CD14-positive monocyte (primary cell): ENCODE results near the gene TRAF3. TPM values are rescaled to one million over a fixed set of nuclear protein-coding genes. Genes with fewer than 3 reads are reported as not detected.

Experiments
- DNase-seq, 3 donors: peaks; one replicate each; pipeline ENCODE4 v3.0.0-alpha.2; 2011 to 2022
- H2AFZ ChIP-seq: 2 replicates; pipeline ENCODE4 v1.6.0; 2012; ENCODE audit warnings: mild to moderate bottlenecking, low read depth, low read length, inconsistent platforms; ENCODE audit not compliant: insufficient read depth, poor library complexity, severe bottlenecking
- H3K27ac ChIP-seq, 2 donors: 1 replicate in 1 of 2; 2 replicates in 1 of 2; pipeline ENCODE4 v1.5.1; 2012 to 2013; ENCODE audit warnings: low read length in 2 of 2, control low read depth in 1 of 2, inconsistent platforms in 1 of 2, low read depth in 1 of 2, mild to moderate bottlenecking in 1 of 2
- H3K27me3 ChIP-seq, 2 donors: one replicate each; pipeline versions ENCODE4 v1.6.0 to v1.6.1; 2011 to 2013; ENCODE audit warnings: low read length in 2 of 2; ENCODE audit not compliant: control insufficient read depth in 2 of 2, insufficient read depth in 2 of 2
- H3K36me3 ChIP-seq, 2 donors: replicated peaks in 1 of 2; 1 replicate in 1 of 2; 2 replicates in 1 of 2; pipeline versions ENCODE4 v1.5.1 to v1.6.1; 2012 to 2013; ENCODE audit warnings: low read length in 2 of 2, control low read depth in 1 of 2, inconsistent platforms in 1 of 2, mild to moderate bottlenecking in 1 of 2; ENCODE audit not compliant: insufficient read depth in 2 of 2, control insufficient read depth in 1 of 2
- H3K4me1 ChIP-seq, 2 donors: 1 replicate in 1 of 2; 2 replicates in 1 of 2; pipeline versions ENCODE4 v1.5.1 to v1.6.1; 2012 to 2013; ENCODE audit warnings: low read length in 2 of 2, control low read depth in 1 of 2, inconsistent platforms in 1 of 2, mild to moderate bottlenecking in 1 of 2, moderate library complexity in 1 of 2; ENCODE audit not compliant: insufficient read depth in 2 of 2, control insufficient read depth in 1 of 2
- H3K4me2 ChIP-seq: replicated peaks from 2 replicates; pipeline ENCODE3; 2012; ENCODE audit warnings: low read length, moderate library complexity, mild to moderate bottlenecking; ENCODE audit not compliant: poor library complexity, severe bottlenecking; ENCODE audit errors: extremely low read depth
- H3K4me3 ChIP-seq, 3 experiments: fragments of 200-600 bp in 1 of 3; sonication (generic) in 1 of 3; replicated peaks in 1 of 3; 1 replicate in 2 of 3; 2 replicates in 1 of 3; pipeline ENCODE4 v1.5.1; 2011 to 2013; ENCODE audit warnings: low read length in 3 of 3, mild to moderate bottlenecking in 3 of 3, control low read depth in 2 of 3, low read depth in 2 of 3, inconsistent platforms in 1 of 3, moderate library complexity in 1 of 3
- H3K79me2 ChIP-seq: 2 replicates; pipeline ENCODE4 v1.6.0; 2012; ENCODE audit warnings: mild to moderate bottlenecking, control low read depth, inconsistent platforms, low read length, moderate library complexity; ENCODE audit not compliant: insufficient read depth
- H3K9ac ChIP-seq: 2 replicates; pipeline ENCODE4 v1.6.0; 2017; ENCODE audit warnings: low read length, mild to moderate bottlenecking; ENCODE audit not compliant: insufficient read depth, poor library complexity, severe bottlenecking
- H3K9me3 ChIP-seq, 2 donors: replicated peaks in 1 of 2; 1 replicate in 1 of 2; 2 replicates in 1 of 2; pipeline versions ENCODE4 v1.5.1 to v1.6.1; 2012 to 2013; ENCODE audit warnings: low read length in 2 of 2, control low read depth in 1 of 2; ENCODE audit not compliant: control insufficient read depth in 1 of 2, insufficient read depth in 1 of 2
- H4K20me1 ChIP-seq: 2 replicates; pipeline ENCODE4 v1.6.0; 2012; ENCODE audit warnings: mild to moderate bottlenecking, low read length, control low read depth, moderate library complexity; ENCODE audit not compliant: insufficient read depth
- H3K27ac Mint-ChIP-seq, 7 donors: one replicate each; pipeline ENCODE4 v1.8.0; 2020; ENCODE audit warnings: mild to moderate bottlenecking in 7 of 7, mixed read lengths in 7 of 7, moderate library complexity in 6 of 7, inconsistent platforms in 2 of 7
- H3K27me3 Mint-ChIP-seq, 3 donors: one replicate each; pipeline ENCODE4 v1.8.0; 2021 to 2022; ENCODE audit warnings: low read depth in 3 of 3, mild to moderate bottlenecking in 3 of 3, mixed read lengths in 3 of 3, moderate library complexity in 3 of 3, inconsistent platforms in 1 of 3
- H3K36me3 Mint-ChIP-seq, 2 donors: one replicate each; pipeline ENCODE4 v1.8.0; 2020; ENCODE audit warnings: mixed read lengths in 2 of 2, inconsistent platforms in 1 of 2, mild to moderate bottlenecking in 1 of 2
- H3K4me1 Mint-ChIP-seq: one replicate; pipeline ENCODE4 v1.8.0; 2020; ENCODE audit warnings: mild to moderate bottlenecking, mixed read lengths
- H3K4me3 Mint-ChIP-seq, 2 donors: one replicate each; pipeline ENCODE4 v1.8.0; 2020; ENCODE audit warnings: mild to moderate bottlenecking in 2 of 2, mixed read lengths in 2 of 2, moderate library complexity in 1 of 2
- H3K9me3 Mint-ChIP-seq, 7 donors: one replicate each; pipeline ENCODE4 v1.8.0; 2020 to 2022; ENCODE audit warnings: mixed read lengths in 7 of 7, mild to moderate bottlenecking in 6 of 7, moderate library complexity in 6 of 7, inconsistent platforms in 2 of 7
- WGBS: methylation state at CpG from one replicate; pipeline ENCODE4 v1.1.5; 2013; ENCODE audit warnings: missing lambda C conversion rate; ENCODE audit not compliant: insufficient coverage; 5-methylcytosine and 5-hydroxymethylcytosine counted together
- intact Hi-C, 2 donors: fragments of 100-400 bp; cut with micrococcal nuclease; formaldehyde crosslinking; loops; one replicate each; pipeline versions ENCODE4 v1.15.0 to v1.15.1; 2023
- polyA plus RNA-seq, 3 donors: library from polyadenylated mRNA; depleted of rRNA in 1 of 3; unstranded in 2 of 3; stranded (reverse) in 1 of 3; fragments of 300-500 nt in 2 of 3; fragments of >200 nt in 1 of 3; fragmentation: Illumina TruSeq in 2 of 3; gene quantifications; 1 replicate in 2 of 3; 2 replicates in 1 of 3; pipeline ENCODE4 v1.2.3, GENCODE V29; 2012 to 2021
- TF ChIP-seq, protein P1 (sequence below): fragments of 200-600 bp; IDR thresholded peaks from one replicate; pipeline ENCODE4 v1.8.0; 2022; ENCODE audit warnings: antibody characterized with exemption, mild to moderate bottlenecking

TRAF3 gene
- polyA plus RNA-seq, 3 donors: 12.0 to 37.6 (median 17.3) TPM

DNA sequence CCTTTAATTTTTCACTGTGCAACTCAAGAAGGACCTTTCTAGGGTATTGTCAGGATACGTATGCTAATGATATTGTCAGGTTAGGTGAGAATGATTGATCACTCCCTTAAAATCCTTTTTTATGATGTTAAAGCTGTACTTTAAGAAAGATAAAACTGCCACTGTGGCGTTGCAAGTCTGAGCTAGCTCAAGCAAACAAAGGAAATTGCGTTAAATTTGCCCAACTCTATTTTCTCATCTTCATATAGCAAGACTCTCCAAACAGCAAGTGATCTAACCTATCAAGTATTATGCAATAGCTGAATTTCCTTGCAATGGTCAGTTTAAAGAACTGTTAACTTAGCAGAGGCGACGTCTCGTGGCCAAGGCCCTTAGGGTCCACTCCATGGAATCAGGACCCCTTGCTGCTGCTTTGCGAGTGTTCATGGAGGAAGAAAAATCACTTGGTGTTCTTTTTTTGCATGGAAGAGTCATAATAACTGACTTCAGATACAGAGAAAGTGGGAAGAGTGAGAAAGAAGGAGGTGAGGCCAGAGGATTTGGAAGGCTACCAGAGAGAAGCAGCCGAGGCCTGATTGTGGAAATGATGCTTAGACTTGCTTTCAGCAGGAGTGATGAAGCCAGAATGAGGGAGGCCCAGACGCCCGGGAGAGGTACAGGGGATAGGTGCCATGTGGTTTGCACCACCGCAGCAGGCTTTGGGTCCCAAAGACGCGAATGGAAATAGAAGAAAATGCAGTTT lies 2.5 kb downstream of the TRAF3 start:
- DNase-seq: peak; percentile 39 to 81 (median 78)
- peaks cover 66% of the 10 kb centered on the region for H4K20me1 ChIP-seq
- peaks cover 13 to 15% of the 10 kb centered on the region in 2 donors for H3K36me3 Mint-ChIP-seq
- H3K4me1 ChIP-seq: peaks cover 49 to 56% of the 10 kb centered on the region in 2 donors
- WGBS: 40% methylated on average over 7 of the region's 13 CpGs
- TF ChIP-seq, protein P1, sequence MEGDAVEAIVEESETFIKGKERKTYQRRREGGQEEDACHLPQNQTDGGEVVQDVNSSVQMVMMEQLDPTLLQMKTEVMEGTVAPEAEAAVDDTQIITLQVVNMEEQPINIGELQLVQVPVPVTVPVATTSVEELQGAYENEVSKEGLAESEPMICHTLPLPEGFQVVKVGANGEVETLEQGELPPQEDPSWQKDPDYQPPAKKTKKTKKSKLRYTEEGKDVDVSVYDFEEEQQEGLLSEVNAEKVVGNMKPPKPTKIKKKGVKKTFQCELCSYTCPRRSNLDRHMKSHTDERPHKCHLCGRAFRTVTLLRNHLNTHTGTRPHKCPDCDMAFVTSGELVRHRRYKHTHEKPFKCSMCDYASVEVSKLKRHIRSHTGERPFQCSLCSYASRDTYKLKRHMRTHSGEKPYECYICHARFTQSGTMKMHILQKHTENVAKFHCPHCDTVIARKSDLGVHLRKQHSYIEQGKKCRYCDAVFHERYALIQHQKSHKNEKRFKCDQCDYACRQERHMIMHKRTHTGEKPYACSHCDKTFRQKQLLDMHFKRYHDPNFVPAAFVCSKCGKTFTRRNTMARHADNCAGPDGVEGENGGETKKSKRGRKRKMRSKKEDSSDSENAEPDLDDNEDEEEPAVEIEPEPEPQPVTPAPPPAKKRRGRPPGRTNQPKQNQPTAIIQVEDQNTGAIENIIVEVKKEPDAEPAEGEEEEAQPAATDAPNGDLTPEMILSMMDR: no peak
- H3K4me1 Mint-ChIP-seq: peaks cover 60% of the 10 kb centered on the region
- H3K9me3 ChIP-seq: no peaks in the 10 kb centered on the region
- no peak overlapping the region for H2AFZ ChIP-seq
- H3K79me2 ChIP-seq: peaks cover 70% of the 10 kb centered on the region
- no peaks in the 10 kb centered on the region for H3K36me3 ChIP-seq
- peaks cover 0 to 2% (median 0%) of the 10 kb centered on the region in 7 donors for H3K9me3 Mint-ChIP-seq
- H3K9ac ChIP-seq: peak overlapping the region; percentile 99
- peak overlapping the region; percentile 80 for H3K4me2 ChIP-seq
- H3K4me3 Mint-ChIP-seq: peak overlapping the region; percentile 81 to 94
- intact Hi-C loops: no loop called here
- peak overlapping the region; percentile 1 to 98 (median 97) for H3K4me3 ChIP-seq
- H3K27ac ChIP-seq: peak overlapping the region; percentile 72 to 94
- H3K27me3 Mint-ChIP-seq: peaks cover 0 to 7% (median 0%) of the 10 kb centered on the region in 3 donors
- H3K27me3 ChIP-seq: no peaks in the 10 kb centered on the region
- peak overlapping the region; percentile 76 to 97 (median 93) for H3K27ac Mint-ChIP-seq

DNA sequence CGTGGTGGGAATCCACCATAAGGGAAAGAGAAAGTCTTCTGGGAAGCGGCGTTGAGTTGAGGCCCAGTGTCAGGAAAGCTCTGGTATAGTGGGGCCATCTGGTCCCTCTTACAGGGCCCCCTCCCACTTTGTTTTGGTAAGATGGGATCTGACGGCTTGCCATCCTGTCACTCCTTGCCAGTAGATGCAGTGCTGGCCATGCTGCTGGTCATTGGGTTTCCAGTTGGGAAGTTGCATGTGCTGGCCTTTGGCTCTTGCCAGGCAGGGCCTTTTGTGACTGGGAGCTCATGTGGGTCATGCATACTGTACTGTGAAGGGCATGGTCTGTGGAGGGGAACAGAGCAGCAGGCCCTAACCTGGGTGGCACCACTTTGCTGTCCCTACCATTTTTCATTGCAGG lies 3.8 kb downstream of the TRAF3 start:
- peaks cover 17 to 18% of the 10 kb centered on the region in 2 donors for H3K36me3 Mint-ChIP-seq
- H3K27ac Mint-ChIP-seq: peak overlapping the region in 3 of 7 donors; percentile 10 to 50 (median 43)
- intact Hi-C loops: no loop called here
- H3K27me3 ChIP-seq: no peaks in the 10 kb centered on the region
- H3K4me1 Mint-ChIP-seq: peaks cover 62% of the 10 kb centered on the region
- no peak overlapping the region for H3K4me3 Mint-ChIP-seq
- peaks cover 40 to 54% of the 10 kb centered on the region in 2 donors for H3K4me1 ChIP-seq
- no peak overlapping the region for H2AFZ ChIP-seq
- H3K9ac ChIP-seq: no peak overlapping the region
- no peak overlapping the region for H3K4me2 ChIP-seq
- H4K20me1 ChIP-seq: peaks cover 79% of the 10 kb centered on the region
- H3K9me3 Mint-ChIP-seq: peaks cover 0 to 2% (median 0%) of the 10 kb centered on the region in 7 donors
- 97% methylated on average over 4 of the region's 4 CpGs for WGBS
- H3K9me3 ChIP-seq: no peaks in the 10 kb centered on the region
- DNase-seq: no peak
- peaks cover 0 to 3% (median 0%) of the 10 kb centered on the region in 3 donors for H3K27me3 Mint-ChIP-seq
- no peak overlapping the region for H3K27ac ChIP-seq
- H3K36me3 ChIP-seq: no peaks in the 10 kb centered on the region
- TF ChIP-seq, protein P1: no peak
- no peak overlapping the region for H3K4me3 ChIP-seq
- H3K79me2 ChIP-seq: peaks cover 83% of the 10 kb centered on the region
